GM23338 (cell line): ENCODE measurements around the gene IRAK1BP1. TPM values are rescaled to one million over a fixed set of nuclear protein-coding genes. Genes with fewer than 3 reads are reported as not detected.

Experiments used
- ATAC-seq: fragments of 200-7000 bp; cut with Tn5 transposase; 3 replicates; pipeline ENCODE4 v1.9.1; 2020
- DNase-seq: peaks from one replicate; pipeline ENCODE4 v3.0.0-alpha.2; 2015; ENCODE audit warnings: low spot score
- H2AFZ ChIP-seq: fragments of 200-600 bp; sonication (generic); 2 replicates; pipeline ENCODE4 v1.8.0; 2016; ENCODE audit warnings: antibody characterized with exemption, mild to moderate bottlenecking, moderate library complexity
- H3F3A ChIP-seq: fragments of 200-600 bp; sonication (generic); replicated peaks from 2 replicates; pipeline ENCODE4 v1.8.0; 2017; ENCODE audit warnings: antibody characterized with exemption, mixed run types, low read depth
- H3K27ac ChIP-seq: fragments of 200-600 bp; sonication (generic); 2 replicates; pipeline ENCODE4 v1.6.1; 2016; ENCODE audit warnings: low read depth
- H3K27me3 ChIP-seq: fragments of 200-600 bp; sonication (generic); 2 replicates; pipeline ENCODE4 v1.8.0; 2016; ENCODE audit warnings: mild to moderate bottlenecking, mixed run types, moderate library complexity; ENCODE audit not compliant: insufficient read depth
- H3K36me3 ChIP-seq: fragments of 200-600 bp; sonication (generic); 2 replicates; pipeline ENCODE4 v1.8.0; 2016; ENCODE audit warnings: mild to moderate bottlenecking; ENCODE audit not compliant: insufficient read depth
- H3K4me1 ChIP-seq: fragments of 200-600 bp; sonication (generic); 2 replicates; pipeline ENCODE4 v1.8.0; 2016; ENCODE audit warnings: mild to moderate bottlenecking, moderate library complexity; ENCODE audit not compliant: insufficient read depth
- H3K4me2 ChIP-seq: fragments of 200-600 bp; sonication (generic); 2 replicates; pipeline ENCODE4 v1.7.1; 2017; ENCODE audit warnings: mixed run types
- H3K4me3 ChIP-seq: fragments of 200-600 bp; sonication (generic); 2 replicates; pipeline ENCODE4 v1.6.1; 2016; ENCODE audit warnings: mixed run types
- H3K79me2 ChIP-seq: fragments of 200-600 bp; sonication (generic); replicated peaks from 2 replicates; pipeline ENCODE4 v1.8.0; 2017; ENCODE audit warnings: mild to moderate bottlenecking; ENCODE audit not compliant: insufficient read depth
- H3K9me2 ChIP-seq: fragments of 200-600 bp; sonication (generic); 2 replicates; pipeline ENCODE4 v1.8.0; 2017; ENCODE audit not compliant: insufficient read depth
- H4K20me1 ChIP-seq: fragments of 200-600 bp; sonication (generic); replicated peaks from 2 replicates; pipeline ENCODE4 v1.8.0; 2017; ENCODE audit warnings: mild to moderate bottlenecking; ENCODE audit not compliant: insufficient read depth
- H3K27ac Mint-ChIP-seq: 2 replicates; pipeline ENCODE4 v1.8.0; 2020; ENCODE audit warnings: inconsistent platforms, mild to moderate bottlenecking, moderate library complexity, mixed read lengths
- H3K27me3 Mint-ChIP-seq: 3 replicates; pipeline ENCODE4 v1.8.0; 2022; ENCODE audit warnings: low read depth, mild to moderate bottlenecking, moderate library complexity, mixed read lengths, inconsistent platforms; ENCODE audit not compliant: insufficient read depth, poor library complexity
- H3K36me3 Mint-ChIP-seq: 3 replicates; pipeline ENCODE4 v1.8.0; 2021; ENCODE audit warnings: low read depth, mild to moderate bottlenecking, inconsistent platforms, moderate library complexity, mixed read lengths
- H3K4me1 Mint-ChIP-seq: 3 replicates; pipeline ENCODE4 v1.8.0; 2020; ENCODE audit warnings: mild to moderate bottlenecking, inconsistent platforms, mixed read lengths
- H3K4me3 Mint-ChIP-seq: 3 replicates; pipeline ENCODE4 v1.8.0; 2021; ENCODE audit warnings: moderate library complexity, mild to moderate bottlenecking, inconsistent platforms, mixed read lengths
- H3K9me3 Mint-ChIP-seq: 3 replicates; pipeline ENCODE4 v1.8.0; 2020; ENCODE audit warnings: moderate library complexity, mild to moderate bottlenecking, inconsistent platforms, mixed read lengths
- CREB1 ChIP-seq: fragments of 250-450 bp; sonication (Bioruptor Pico); IDR thresholded peaks from 2 replicates; pipeline ENCODE4 v1.5.0; 2020; ENCODE audit warnings: low read depth, mild to moderate bottlenecking, moderate library complexity
- CTCF ChIP-seq, 2 experiments: fragments of 200-600 bp in 1 of 2; sonication (generic) in 1 of 2; conservative IDR thresholded peaks; 2 replicates each; pipeline versions ENCODE4 v1.5.1 to v1.6.1; 2016 to 2017; ENCODE audit warnings: antibody characterized with exemption in 2 of 2, low read depth in 2 of 2, mild to moderate bottlenecking in 2 of 2, moderate library complexity in 1 of 2
- ETS1 ChIP-seq: IDR thresholded peaks from 2 replicates; pipeline ENCODE4 v1.6.1; 2016; ENCODE audit warnings: antibody characterized with exemption
- EZH2 ChIP-seq: fragments of 200-600 bp; sonication (generic); IDR thresholded peaks from one replicate; pipeline ENCODE4 v1.8.0; 2017; ENCODE audit warnings: antibody characterized with exemption, mild to moderate bottlenecking, low read depth; ENCODE audit not compliant: unreplicated experiment
- EZH2phosphoT487 ChIP-seq: fragments of 200-600 bp; sonication (generic); IDR thresholded peaks from one replicate; pipeline ENCODE4 v1.8.1; 2018; ENCODE audit warnings: antibody characterized with exemption; ENCODE audit not compliant: unreplicated experiment
- JUNB ChIP-seq: IDR thresholded peaks from one replicate; pipeline ENCODE4 v1.6.1; 2016; ENCODE audit warnings: antibody characterized with exemption; ENCODE audit not compliant: unreplicated experiment
- NANOG ChIP-seq: IDR thresholded peaks from 2 replicates; pipeline ENCODE4 v1.6.1; 2016; ENCODE audit warnings: antibody characterized with exemption, borderline replicate concordance
- POLR2AphosphoS5 ChIP-seq: IDR thresholded peaks from 2 replicates; pipeline ENCODE4 v1.6.1; 2016; ENCODE audit warnings: antibody characterized with exemption, low read depth
- REST ChIP-seq: IDR thresholded peaks from one replicate; pipeline ENCODE4 v1.6.1; 2018; ENCODE audit warnings: antibody characterized with exemption; ENCODE audit not compliant: unreplicated experiment
- ZNF114 ChIP-seq: fragments of 250-450 bp; sonication (Bioruptor Pico); IDR thresholded peaks from 2 replicates; pipeline ENCODE4 v1.5.0; 2020; ENCODE audit warnings: mild to moderate bottlenecking, moderate library complexity
- ZNF462 ChIP-seq: fragments of 250-450 bp; sonication (Bioruptor Pico); IDR thresholded peaks from 2 replicates; pipeline ENCODE4 v1.5.0; 2020; ENCODE audit warnings: mild to moderate bottlenecking, moderate library complexity
- polyA plus RNA-seq: library from polyadenylated mRNA; unstranded; fragments of >200 nt; fragmentation: Nextera tagmentation; extraction: Ambion mirVana; gene quantifications from 2 replicates; pipeline ENCODE4 v1.2.1, GENCODE V29; 2016
- total RNA-seq: library from RNA; depleted of rRNA; stranded (reverse); fragments of >200 nt; shearing (Covaris generic); gene quantifications from 2 replicates; pipeline ENCODE4 v1.2.3, GENCODE V29; 2014

Gene IRAK1BP1
- total and polyA plus RNA-seq, 2 experiments from 2014 or later = 12.8 to 13.5 TPM

GRCh38 chr6:78829407-78829806, 37.9 kb upstream of the IRAK1BP1 start:
- Mint-ChIP-seq H3K4me1 (no peaks in the 10 kb centered on the region), H3K4me3 (no peak overlapping the region), H3K27ac (no peak overlapping the region), H3K27me3 (no peaks in the 10 kb centered on the region), H3K36me3 (no peaks in the 10 kb centered on the region), H3K9me3 (no peaks in the 10 kb centered on the region)
- H4K20me1 ChIP-seq = no peaks in the 10 kb centered on the region
- no peaks in the 10 kb centered on the region; the same call in 1 of the 2 replicates for H3K9me2 ChIP-seq
- H3K79me2 ChIP-seq = no peaks in the 10 kb centered on the region
- DNase-seq = no peak
- no peak for TF ChIP-seq ETS1
- TF ChIP-seq CTCF (conservative IDR thresholded peaks at IDR 0.05; ENCODE audit: low read depth in 2 of 2) = no peak
- no peak for TF ChIP-seq JUNB
- no peak for TF ChIP-seq CREB1 (CRISPR knock-in tag)
- TF ChIP-seq ZNF114 = no peak
- no peak for TF ChIP-seq REST
- no peak for TF ChIP-seq EZH2phosphoT487
- no peak for TF ChIP-seq EZH2
- TF ChIP-seq NANOG = no peak
- no peak for TF ChIP-seq ZNF462 (CRISPR knock-in tag)
- no peak for TF ChIP-seq POLR2AphosphoS5
- H3K4me2 ChIP-seq = no peak overlapping the region
- H3K4me1 ChIP-seq = no peaks in the 10 kb centered on the region
- peaks cover under 1% of the 10 kb centered on the region; the same call in 1 of the 2 replicates for H3K27me3 ChIP-seq
- no peak overlapping the region for H2AFZ ChIP-seq
- ATAC-seq = no peak
- no peak overlapping the region for H3K27ac ChIP-seq
- H3K36me3 ChIP-seq = no peaks in the 10 kb centered on the region
- no peak overlapping the region for H3K4me3 ChIP-seq
- no peaks in the 10 kb centered on the region for H3F3A ChIP-seq
